Activated naive CD4-positive, alpha-beta T cell (primary cell): ENCODE results near the gene FARP1.

ENCODE experiments used
- DNase-seq, 4 experiments: peaks; one replicate each; lab custom pipeline; 2025; lab: John Stamatoyannopoulos, UW

The FARP1 gene

DNA sequence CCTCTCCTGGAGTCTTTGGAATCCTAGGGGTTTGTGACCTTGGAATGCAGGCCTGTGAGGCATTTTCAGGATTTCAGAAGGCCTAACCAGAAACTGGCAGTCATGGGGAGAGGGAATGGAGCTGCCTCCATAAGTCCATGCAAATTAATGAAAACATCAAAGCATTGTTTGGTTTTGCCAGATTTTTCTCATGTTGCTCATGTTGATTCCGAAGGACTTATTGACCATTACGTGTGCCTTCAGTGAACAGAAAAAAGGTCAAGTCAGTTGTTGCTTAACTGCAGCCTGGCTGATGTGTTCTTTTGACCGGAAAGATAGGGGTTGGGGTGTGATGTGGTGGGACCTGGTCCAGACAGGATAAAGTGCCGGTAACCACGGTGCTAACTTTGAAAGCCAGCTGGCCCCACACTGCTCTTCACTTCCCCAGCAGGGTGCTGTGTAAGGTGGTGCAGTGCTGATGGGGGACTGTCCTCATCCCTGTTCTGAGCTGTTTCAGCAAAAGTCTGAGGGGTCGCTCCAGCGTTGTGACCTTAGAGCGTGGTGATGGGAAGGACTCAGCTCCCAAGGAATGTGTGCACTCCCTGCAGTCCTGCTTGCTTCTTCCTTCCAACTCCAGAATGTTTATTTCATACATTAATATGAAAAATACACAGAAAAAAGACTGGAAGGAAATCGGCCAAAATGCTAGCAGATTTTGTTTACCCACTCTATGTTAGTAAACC is 30.7 kb downstream of the FARP1 start:
- no peak for DNase-seq

DNA sequence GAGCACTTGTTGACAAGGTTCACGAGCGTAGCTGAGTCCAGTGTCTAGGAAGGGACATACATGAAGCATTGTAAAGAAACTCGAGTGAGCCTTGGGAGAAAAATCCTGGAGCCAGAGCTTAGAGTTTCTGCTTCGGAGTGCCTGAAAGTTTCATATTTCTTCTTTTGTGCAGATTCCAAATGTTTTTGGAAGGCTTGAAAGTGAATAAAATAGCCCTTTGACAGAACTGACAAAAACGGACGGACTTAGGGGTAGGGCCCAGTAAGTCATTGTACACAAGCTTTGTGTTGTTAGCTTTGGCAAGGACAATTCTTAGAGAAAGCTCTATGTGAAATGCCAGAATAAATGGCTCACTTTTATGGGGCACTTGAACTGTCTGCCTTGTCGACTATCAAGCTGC is 31.4 kb downstream of the FARP1 start:
- no peak for DNase-seq

DNA sequence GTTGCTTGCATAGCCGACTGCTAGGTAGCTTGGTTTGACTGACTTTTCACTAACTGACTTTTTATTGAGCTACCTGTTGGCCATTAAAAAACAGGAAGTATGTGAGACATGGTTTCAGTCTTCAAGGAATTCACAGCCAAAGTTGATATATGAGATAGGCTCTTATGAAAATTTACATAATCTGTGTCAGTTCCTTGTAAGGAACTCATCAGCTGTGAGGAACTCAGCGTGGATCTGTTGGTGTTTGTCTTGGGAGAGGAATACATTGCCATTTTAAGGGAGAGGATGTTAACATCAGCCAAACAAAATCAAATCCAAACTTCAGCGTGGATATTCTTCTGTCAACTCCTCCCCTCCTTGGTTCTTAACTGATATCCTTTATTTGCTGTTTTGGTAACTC is 32.1 kb downstream of the FARP1 start:
- DNase-seq: no peak

DNA sequence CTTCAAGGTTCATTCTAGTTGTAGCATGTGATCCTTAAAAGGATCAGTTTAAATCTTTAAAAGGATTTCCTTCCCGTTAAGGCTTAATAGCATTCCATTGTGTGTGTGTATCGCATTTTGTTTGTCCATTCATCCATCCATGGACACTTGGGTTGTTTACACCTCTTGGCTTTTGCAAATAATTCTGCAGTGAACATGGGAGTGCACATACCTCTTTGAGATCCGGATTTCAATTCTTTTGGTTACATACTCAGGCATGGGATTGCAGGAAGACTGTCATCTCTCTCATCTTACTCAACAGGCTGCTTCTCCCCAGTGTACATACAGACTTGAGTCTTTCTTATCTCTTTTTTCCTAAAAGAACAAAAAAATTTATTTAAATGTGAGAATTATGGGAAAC is 32.9 kb downstream of the FARP1 start:
- DNase-seq: no peak

DNA sequence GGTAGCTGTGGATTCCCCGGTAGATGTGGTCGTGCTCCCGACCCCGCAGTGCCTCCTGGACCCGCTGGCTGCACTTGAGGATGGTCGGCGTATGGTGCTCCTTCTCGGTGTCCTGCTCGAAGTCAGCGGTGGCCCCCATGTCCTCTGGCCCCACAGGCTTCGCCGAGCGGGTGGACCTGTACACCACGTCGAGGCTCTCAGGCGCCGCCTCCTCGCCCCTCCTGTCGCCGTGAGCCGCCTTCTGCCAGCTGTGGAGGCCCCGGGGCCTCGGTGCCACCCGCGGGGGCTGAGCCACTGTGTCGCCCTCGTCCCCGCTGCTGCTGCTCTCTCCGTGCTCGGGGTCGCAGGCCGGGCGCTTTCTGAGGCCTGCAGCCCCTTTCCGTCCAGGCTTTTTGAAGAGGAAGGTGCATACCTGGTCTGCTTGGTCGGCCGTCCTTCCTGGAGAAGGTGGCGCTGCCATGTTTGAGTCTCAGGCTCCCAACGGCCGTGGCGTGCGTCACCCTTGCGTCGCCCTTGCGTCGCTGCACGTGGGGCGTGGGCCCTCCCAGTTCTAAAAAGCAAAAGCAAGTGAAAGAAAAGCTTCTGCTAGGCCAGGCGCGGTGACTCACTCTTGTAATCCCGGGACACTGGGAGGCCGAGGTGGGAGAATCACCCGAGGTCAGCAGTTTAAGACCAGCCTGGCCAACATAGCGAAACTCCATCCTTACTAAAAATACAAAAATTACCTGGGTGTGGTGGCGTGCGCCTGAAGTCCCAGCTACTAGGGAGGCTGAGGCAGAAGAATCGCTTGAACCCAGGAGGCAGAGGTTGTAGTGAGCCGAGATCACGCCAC is 34.1 kb downstream of the FARP1 start, which contains the start of gene RNF113B:
TSS of gene RNF113B (minus strand) at position 493 of the 832 bp plus-strand sequence. CDS start at position 460, 33 bp downstream.
- DNase-seq: no peak

DNA sequence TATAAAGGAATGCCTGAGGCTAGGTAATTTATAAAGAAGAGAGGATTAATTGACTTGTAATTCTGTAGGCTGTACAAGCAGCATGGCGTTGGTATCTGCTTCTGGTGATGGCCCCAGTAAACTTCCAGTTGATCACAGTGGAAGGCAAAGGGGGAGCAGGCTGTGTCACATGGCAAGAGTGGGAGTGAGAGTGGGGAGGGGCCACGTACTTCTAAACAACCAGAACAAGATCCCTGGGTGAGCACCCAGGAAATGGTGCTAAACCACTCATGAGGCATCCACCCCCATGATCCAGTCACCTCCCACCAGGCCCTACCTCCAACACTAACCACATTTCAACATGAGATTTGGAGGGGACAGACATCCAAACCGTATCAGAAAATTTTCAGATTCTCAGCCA is 37.2 kb downstream of the FARP1 start:
- DNase-seq: no peak

DNA sequence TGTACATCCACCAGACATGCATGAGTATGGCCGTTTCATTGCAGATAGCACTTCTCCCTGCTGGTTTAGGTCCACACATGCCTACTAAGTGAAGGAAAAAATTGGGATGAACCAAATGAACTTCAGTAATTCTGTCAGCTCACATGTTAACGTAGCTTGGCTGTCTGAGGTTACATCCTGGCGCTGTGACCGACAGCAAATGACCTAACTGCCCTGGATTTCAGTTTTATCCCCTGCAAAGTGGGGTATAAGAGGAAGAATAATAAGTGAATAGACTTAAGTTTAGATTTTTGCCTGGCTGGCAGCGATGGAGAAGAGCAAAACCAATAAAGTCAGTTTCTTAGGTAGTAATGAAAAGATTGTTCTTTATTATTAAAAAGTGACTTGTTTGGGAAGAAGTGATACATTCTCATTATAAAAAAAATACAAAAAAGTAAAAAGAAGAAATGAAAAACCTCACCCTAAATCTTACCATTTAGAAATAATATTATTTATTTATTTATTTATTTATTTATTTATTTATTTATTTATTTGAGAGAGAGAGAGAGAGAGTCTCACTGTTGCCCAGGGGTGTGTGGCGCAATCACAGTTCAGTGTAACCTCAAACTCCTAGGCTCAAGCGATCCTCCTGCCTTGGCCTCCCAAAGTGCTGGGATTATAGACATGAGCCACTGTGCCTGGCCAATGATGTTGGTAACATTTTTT is 38.4 kb downstream of the FARP1 start:
- no peak for DNase-seq

DNA sequence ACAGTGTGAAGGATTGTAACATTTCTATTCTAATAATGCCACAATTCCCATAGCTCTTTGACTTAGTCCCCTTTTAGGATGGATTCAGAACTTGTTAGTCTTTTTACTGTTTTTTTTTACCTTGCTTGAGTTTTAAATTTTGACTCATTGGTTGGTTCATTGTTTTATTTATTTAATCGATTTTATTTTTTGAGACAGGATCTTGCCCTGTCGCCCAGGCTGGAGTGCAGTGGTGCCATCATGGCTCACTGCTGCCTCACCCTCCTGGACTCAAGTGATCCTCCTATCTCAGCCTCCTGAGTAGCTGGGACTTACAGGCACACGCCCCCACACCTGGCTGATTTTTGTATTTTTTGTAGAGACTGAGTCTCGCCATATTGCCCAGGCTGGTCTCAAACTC is 39.3 kb downstream of the FARP1 start:
- no peak for DNase-seq

DNA sequence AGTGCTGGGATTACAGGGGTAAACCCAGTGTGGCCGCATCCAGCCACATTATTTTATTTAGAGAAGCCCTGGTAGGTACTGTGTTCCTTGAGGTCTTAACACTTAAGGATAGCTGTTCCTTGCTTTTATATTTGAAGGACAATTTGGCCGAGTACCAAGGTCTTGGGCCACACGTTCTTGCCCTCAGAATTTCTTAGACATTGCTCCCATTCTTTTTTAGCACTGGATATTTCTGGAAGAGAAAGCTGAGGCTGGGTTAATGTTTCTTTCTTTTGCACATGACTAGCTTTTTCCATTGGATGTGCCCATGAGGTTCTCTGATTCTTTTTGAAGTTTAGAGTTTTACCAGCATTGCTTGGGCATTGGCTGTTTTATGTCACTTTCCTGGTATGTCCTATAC is 39.7 kb downstream of the FARP1 start:
- no peak for DNase-seq

DNA sequence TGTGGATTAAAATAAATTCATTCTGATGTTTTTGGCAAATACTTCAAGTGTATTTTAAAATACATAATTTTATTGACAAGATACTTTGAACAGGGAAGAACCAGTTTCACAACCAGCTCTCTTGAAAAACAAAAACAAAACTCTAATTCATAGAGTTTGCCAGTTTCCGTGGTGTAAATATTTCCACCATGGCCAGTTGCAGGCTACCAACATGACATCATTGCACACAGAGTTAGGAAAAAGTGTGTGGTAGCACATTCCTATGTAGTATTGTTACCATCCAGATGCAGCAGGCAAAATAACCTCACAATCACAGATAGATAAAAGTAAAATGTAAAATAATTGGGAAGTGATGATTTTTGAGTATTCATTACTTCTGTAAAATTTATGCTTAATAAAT is 41.9 kb downstream of the FARP1 start:
- no peak for DNase-seq

DNA sequence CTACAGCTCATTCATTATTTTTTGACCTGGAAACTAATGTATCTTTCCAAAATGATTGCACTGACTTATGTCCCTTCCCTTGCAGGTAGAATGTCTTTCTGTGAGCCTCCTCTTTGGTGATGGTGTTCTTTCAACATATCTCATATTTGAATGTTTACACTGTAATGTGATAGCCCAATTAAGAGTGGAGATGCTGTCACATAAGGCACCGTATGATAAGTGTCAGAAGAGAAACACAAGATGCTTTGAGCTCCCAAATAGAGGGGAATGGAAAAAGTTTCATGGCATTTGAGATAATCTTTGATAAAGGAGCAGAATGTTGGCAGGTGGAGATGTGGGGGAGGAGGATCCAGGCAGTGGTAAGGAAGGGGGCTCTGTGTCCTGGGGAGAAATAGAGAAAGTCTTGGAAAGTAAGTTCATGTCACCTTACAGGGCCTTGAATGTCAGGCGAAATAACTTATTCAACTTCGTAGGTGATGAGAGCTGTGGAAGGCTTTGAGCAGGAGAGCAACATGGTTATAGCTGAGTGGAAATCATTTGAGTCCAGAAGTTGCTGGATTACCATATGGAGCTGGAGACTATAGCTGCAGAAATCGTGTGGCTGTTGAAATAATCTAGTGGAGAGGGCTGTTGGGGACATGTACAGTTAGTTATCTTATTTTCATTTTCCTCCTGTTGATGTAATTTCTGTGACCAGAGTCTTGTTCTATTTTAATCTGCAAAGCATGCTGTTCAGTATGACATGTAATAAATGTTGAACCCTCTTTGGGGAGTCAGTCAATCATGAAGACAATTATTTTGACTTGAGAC is 44.5 kb downstream of the FARP1 start:
- DNase-seq: no peak

DNA sequence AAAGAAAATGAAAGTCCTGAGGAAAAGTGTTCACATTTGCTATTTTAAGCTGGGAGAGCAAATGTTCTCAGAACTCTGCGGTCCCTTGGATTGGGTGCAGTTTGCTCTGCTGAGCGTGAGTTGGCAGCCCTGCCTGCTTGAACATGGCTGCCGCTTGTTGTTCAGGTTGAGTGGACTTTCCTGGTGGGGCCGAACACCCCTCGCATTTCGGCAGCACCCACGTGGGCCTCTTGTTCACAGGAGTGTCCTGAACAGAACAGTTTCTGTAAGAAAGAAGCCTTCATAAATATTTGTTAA is 45.0 kb downstream of the FARP1 start:
- DNase-seq: no peak

DNA sequence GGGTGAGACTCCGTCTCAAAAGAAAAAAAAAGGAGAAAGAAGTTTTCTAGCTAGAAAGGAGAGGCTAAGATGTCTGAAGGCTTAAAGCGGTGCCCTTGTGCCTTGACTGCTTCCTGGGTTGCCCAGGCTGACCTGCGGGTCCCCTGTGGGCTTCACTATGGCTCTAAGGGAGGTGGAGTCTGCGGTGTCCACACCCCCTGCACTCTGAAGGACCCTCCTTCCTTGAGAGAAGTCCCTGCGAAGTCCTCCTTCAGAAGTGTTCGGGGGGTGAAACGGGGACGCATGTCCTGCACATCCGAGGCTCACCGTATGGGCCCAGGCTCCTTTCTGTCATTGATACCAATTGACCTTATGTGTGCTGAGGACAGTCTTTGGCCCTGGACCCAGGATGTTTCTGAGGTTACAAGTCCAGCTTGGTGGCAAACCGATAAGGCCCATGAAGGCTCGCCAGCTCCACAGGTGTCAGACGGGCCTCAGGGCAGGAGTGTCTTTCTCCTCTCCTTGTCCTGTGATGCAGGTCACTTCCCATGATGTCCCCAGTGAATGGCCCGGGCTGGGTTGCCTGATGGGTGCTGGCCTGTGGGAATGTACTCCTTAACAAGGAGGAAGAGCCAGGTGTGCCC is 45.8 kb downstream of the FARP1 start:
- DNase-seq: no peak

DNA sequence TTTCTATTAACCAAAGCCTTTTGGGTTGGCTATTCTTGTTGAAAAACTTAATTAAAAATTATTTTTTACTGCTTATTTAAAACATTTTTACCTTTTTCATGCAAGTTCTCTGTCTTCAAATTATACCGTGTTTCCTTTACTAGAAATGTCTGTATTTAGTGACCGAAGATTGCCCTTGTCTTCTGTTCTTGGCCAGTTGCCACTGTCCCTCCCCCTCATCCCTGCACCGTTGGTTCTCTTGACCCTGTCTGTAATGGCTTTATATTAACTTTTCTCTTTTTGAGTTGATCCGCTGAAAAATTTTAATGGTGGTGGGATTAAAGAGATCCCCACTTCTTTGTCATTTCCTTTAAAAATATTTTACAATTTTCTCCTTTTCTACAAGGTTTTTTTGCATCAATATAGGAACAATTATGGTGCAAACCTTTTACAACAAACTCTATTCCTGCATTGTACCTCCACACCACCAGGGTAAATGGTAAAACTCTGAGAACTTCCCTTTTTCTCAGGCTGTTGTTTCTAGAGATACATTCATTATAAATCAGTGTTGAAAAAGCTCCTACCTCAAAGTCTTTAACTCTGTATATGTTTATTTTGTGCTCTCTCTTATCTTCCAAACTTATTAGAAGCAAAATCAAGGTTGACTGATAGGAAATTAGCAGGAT is 47.1 kb downstream of the FARP1 start:
- no peak for DNase-seq

DNA sequence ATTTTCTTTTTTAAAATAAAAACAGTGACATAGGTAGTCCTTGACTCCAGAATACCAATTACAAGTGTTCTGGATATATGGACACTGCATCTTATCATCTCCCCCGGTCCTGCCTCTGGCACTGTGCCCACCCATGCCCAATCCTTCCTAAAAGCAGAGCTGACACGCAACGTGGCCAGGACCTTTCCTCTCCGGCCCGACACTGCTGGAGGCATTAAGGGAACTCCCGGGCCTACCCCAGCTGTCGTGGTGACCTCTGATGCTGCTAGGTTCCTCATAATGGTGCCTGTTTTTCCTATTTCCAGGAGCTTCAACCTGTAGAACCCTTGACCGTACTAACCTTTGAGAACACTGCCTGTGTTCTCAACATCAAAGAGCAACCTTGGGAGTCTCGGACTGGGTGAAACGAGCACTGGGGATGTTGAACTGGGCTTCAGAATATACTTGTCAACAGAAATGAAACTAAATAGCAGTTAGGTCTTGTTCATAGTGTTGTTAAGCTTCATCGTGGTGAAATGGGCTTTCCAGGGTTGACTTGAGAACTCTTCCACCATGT is 48.1 kb downstream of the FARP1 start:
- DNase-seq: no peak

DNA sequence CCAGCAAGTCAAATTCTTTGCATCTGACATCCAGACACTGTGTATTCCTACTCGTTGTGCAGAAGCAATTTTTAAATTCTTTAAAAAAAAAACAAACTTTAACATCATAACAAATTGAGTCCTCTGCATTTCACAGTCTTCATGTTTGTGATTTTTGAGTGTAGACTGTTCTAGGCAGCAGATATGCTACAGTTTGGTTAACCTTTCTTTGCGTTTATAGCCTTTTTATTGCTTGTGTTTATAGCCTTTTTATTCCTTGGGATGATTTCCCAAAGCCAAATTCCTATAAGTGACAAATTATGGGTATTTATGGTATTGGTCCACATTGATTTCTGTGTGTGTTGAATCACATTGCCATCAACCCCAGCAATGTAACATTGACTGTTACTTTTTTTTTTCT is 49.1 kb downstream of the FARP1 start:
- DNase-seq: no peak

DNA sequence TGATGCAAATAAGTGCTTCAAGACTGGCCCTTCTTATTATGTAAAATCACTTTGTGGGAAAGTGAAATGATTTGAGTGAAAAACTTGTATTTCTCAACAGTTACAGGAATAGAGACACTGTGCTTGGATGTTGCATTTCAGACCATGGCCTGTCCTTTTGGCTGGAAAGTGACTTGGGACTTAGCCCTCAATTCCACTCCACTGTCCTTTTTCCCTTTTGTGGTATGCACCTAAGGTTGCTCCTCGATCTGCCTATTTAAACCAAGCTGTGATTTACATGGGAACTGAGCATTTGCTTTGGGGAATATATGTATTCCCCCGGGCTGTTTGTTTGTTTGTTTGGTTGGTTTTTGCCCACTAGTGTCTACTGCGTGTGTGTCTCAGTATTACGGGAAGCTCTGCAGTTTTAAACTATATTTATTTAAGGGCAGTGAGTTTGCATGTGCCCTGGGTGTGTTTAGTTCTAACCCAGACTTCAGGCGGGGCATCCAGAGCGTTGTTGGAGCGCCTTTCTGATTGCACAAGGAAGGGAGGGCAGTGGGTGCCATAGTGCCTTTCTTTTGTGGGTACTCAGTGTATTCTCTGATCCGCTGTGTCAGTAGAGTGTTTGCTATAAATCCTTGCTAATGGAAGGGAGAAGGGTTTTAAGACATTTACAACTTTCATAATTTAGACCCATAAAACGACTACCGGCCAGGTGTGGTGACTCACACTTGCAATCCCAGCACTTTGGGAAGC is 52.3 kb downstream of the FARP1 start:
- DNase-seq: no peak

DNA sequence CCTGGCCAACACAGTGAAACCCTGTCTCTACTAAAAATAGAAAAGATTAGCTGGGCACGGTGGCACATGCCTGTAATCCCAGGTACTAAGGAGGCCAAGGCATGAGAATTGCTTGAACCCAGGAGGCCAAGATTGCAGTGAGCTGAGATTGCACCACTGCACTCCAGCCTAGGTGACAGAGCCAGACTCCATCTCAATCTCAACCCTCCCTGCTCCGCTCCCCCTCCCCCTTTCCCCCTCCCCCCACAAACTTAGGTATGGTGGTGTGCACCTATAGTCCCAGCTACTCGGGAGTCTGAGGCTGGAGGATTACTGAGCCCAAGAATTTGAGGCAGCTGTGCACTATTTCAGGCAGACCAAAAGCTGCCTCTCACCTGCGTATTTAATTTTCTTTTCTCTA is 55.8 kb downstream of the FARP1 start:
- no peak for DNase-seq

DNA sequence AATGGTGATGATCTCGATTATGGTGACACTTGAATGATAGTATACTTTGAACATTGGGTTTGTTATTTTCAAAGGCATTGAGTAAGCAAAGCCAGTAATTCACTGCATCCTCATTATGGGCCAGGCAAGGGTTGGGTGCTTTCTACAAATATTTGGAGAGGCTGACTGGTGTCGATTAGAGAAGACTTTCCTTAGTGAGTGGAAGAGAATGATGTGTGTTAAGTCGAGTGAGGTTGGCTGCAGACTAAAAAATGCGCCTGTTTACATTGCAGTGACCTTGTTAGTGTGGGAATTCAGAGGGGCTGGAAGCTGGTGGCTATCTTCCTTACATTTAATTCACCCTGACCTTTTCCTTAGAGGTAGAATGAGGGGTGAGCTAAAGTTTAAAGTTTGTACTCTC is 56.6 kb downstream of the FARP1 start:
- DNase-seq: no peak

DNA sequence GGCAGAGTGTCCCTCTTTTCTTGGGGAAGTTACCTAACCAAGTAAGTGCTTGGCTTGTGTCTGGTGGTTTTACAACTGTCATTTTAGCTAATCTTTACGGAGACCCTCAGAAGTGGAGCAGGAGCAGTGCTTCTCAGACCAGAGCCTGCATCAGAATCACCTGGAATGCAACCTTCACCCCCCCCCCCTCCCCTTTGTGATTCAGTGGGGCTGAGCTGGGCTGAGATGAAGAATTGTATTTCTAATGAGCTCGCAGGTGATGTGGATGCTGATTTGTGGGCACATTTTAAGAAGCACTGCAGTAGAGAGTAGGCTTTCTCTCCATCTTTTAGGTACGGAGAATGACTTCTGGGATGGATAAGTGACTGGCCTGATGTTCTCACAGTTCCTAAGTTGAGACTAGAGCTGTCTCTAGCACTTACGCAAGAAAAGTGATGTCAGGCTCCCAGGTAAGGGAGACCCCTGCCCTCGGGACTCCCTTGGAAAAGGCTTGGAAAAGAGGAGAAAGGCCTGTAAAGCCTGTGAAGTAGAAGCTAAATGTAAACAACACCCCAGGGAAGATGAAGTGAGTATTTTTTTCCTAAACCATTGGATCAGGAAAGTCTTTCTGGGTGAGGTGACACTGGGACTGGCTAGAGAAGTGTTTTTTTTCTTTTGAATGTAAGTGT is 57.5 kb downstream of the FARP1 start:
- DNase-seq: no peak
